ENCODE results near the gene SIPA1. TPM values are rescaled to one million over a fixed set of nuclear protein-coding genes. Genes with fewer than 3 reads are reported as not detected.

Gene SIPA1
- total RNA-seq, 1 experiment from 2014 or later: 30.0 TPM

- Histone ChIP-seq H3K27ac (ENCODE audit: low read depth, low read length, poor library complexity, severe bottlenecking) (no peak overlapping the region), H3K27me3 (replicated peaks; ENCODE audit: insufficient read depth, low read depth, low read length, poor library complexity) (no peaks in the 10 kb centered on the region), H3K4me1 (ENCODE audit: insufficient read depth, low read length, poor library complexity, severe bottlenecking) (peaks cover 10% of the 10 kb centered on the region), H3K4me3 (ENCODE audit: low read depth, low read length, poor library complexity, severe bottlenecking) (no peak overlapping the region), H3K9me3 (ENCODE audit: low read depth, low read length, poor library complexity, severe bottlenecking) (no peaks in the 10 kb centered on the region), H3K36me3 (ENCODE audit: insufficient read depth, low read length, poor library complexity, severe bottlenecking) (peaks cover 38% of the 10 kb centered on the region)
- TF ChIP-seq CTCF (conservative IDR thresholded peaks at IDR 0.05; ENCODE audit: low read depth, low read length): no peak
- TF ChIP-seq EZH2 (IDR thresholded peaks at IDR 0.05; ENCODE audit: borderline replicate concordance, low read depth, low read length, poor library complexity, severe bottlenecking): no peak
- BruUV-seq (replicated peaks): no TSS peak
- intact Hi-C loops (cut with micrococcal nuclease; ENCODE audit: unreplicated experiment): no loop called here
- ChIA-PET POLR2A (ENCODE audit: low non-redundant PET) (no interaction called here), CTCF (no interaction called here)
- no peak for DNase-seq (ENCODE audit: low spot score)
Measured at GRCh38 chr11:65617990-65618751, 19.7 kb upstream of the SIPA1 start.

- peaks cover 42% of the 10 kb centered on the region for H3K36me3 ChIP-seq (ENCODE audit: insufficient read depth, low read length, poor library complexity, severe bottlenecking)
Measured at GRCh38 chr11:65618763-65619162, 19.1 kb upstream of the SIPA1 start.

GRCh38 chr11:65619281-65619928 is 18.5 kb upstream of the SIPA1 start:
- H3K4me3 ChIP-seq (ENCODE audit: low read depth, low read length, poor library complexity, severe bottlenecking): no peak overlapping the region
- ChIA-PET CTCF (no interaction called here), POLR2A (ENCODE audit: low non-redundant PET) (no interaction called here)
- H3K27me3 ChIP-seq (replicated peaks; ENCODE audit: insufficient read depth, low read depth, low read length, poor library complexity): no peaks in the 10 kb centered on the region
- BruUV-seq (replicated peaks): no TSS peak
- H3K9me3 ChIP-seq (ENCODE audit: low read depth, low read length, poor library complexity, severe bottlenecking): no peaks in the 10 kb centered on the region
- TF ChIP-seq CTCF (conservative IDR thresholded peaks at IDR 0.05; ENCODE audit: low read depth, low read length): no peak
- TF ChIP-seq EZH2 (IDR thresholded peaks at IDR 0.05; ENCODE audit: borderline replicate concordance, low read depth, low read length, poor library complexity, severe bottlenecking): no peak
- H3K4me1 ChIP-seq (ENCODE audit: insufficient read depth, low read length, poor library complexity, severe bottlenecking): peaks cover 7% of the 10 kb centered on the region
- peaks cover 44% of the 10 kb centered on the region for H3K36me3 ChIP-seq (ENCODE audit: insufficient read depth, low read length, poor library complexity, severe bottlenecking)
- intact Hi-C loops (cut with micrococcal nuclease; ENCODE audit: unreplicated experiment): no loop called here
- no peak for DNase-seq (ENCODE audit: low spot score)
- no peak overlapping the region for H3K27ac ChIP-seq (ENCODE audit: low read depth, low read length, poor library complexity, severe bottlenecking)

More at GRCh38 chr11:65618763-65619162, 19.1 kb upstream of the SIPA1 start:
- POLR2A ChIA-PET (ENCODE audit: low non-redundant PET): no interaction called here
- no peak for TF ChIP-seq EZH2 (IDR thresholded peaks at IDR 0.05; ENCODE audit: borderline replicate concordance, low read depth, low read length, poor library complexity, severe bottlenecking)
- no peak for TF ChIP-seq CTCF (conservative IDR thresholded peaks at IDR 0.05; ENCODE audit: low read depth, low read length)
- BruUV-seq (replicated peaks): no TSS peak
- no peak for DNase-seq (ENCODE audit: low spot score)
- no peak overlapping the region for H3K4me3 ChIP-seq (ENCODE audit: low read depth, low read length, poor library complexity, severe bottlenecking)
- H3K4me1 ChIP-seq (ENCODE audit: insufficient read depth, low read length, poor library complexity, severe bottlenecking): peaks cover 7% of the 10 kb centered on the region
- H3K27me3 ChIP-seq (replicated peaks; ENCODE audit: insufficient read depth, low read depth, low read length, poor library complexity): no peaks in the 10 kb centered on the region
- H3K27ac ChIP-seq (ENCODE audit: low read depth, low read length, poor library complexity, severe bottlenecking): no peak overlapping the region
- intact Hi-C loops (cut with micrococcal nuclease; ENCODE audit: unreplicated experiment): no loop called here
- CTCF ChIA-PET: no interaction called here
- no peaks in the 10 kb centered on the region for H3K9me3 ChIP-seq (ENCODE audit: low read depth, low read length, poor library complexity, severe bottlenecking)
